Smooth muscle cell of trachea (primary cell): ENCODE measurements around the gene BTF3. TPM values are rescaled to one million over a fixed set of nuclear protein-coding genes. Genes with fewer than 3 reads are reported as not detected.

ENCODE experiments used
- total RNA-seq: library from RNA; depleted of rRNA; stranded (reverse); fragments of >200 nt; gene quantifications from 2 replicates; pipeline ENCODE4 v1.2.1, GENCODE V29; 2014

Gene BTF3
- 205 and 243 TPM in 2 replicates for total RNA-seq

DNA sequence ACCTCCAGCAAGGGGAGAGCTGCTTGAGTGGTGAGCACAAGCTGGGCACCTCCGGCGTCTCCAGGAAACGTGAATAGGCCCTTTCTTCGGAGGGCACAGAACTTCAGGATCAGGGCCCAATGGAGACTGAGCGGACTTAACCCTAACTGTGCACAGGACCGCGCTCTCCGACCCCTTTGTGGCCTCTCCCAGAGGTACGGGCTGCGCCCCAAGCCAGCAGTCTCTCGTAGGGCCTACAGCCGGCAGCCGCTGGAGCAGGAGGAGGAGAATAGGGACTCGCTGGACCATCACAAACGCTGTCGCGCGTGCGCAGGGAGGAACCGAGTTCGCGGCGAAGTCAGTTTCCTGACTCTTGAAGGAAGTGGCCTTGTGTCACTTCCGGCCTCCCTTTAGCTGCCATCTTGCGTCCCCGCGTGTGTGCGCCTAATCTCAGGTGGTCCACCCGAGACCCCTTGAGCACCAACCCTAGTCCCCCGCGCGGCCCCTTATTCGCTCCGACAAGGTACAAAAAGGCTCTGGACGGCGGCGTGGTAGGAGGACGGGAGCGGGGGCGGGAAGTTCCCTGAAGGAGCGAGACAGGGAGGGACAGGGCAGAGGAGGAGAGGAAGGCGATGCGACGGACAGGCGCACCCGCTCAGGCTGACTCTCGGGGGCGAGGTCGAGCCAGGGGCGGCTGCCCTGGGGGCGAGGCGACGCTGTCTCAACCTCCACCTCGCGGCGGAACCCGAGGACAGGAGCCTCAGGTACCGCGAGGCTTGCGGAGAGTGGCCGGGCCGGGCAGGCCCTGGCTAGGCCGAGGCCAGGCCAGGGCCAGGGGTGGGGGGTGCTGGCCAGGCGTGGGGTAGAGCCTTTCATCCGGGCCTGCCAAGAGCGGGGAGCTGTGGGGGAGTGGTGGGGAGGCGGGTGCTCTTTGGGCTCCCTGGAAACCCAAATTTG, at the start of gene BTF3:
TSS of gene BTF3 (plus strand) at position 386 of the 936 bp plus-strand sequence. CDS start at position 612, 226 bp downstream.

GRCh38 chr5:73448463-73449136, 49.6 kb upstream of the BTF3 start, which contains the start of gene FOXD1:
Gene FOXD1, minus strand, starts transcription at chr5:73448777. Its CDS starts 415 bp downstream, at chr5:73448362.

Other genes with a start within 250 kb of the BTF3 start
- gene FOXD1, start 49.7 kb upstream of the BTF3 start, total RNA-seq, result 7.6 and 11.7 TPM in 2 replicates
- 21.1 and 24.3 TPM in 2 replicates for gene ANKRA2, start 67.2 kb downstream of the BTF3 start, total RNA-seq
- gene UTP15, start 67.3 kb downstream of the BTF3 start, total RNA-seq, result 15.9 and 23.9 TPM in 2 replicates
- 19.0 and 32.6 TPM in 2 replicates for gene ARHGEF28, start 127.8 kb downstream of the BTF3 start, total RNA-seq